ENCODE results near the gene ST7.

DNA sequence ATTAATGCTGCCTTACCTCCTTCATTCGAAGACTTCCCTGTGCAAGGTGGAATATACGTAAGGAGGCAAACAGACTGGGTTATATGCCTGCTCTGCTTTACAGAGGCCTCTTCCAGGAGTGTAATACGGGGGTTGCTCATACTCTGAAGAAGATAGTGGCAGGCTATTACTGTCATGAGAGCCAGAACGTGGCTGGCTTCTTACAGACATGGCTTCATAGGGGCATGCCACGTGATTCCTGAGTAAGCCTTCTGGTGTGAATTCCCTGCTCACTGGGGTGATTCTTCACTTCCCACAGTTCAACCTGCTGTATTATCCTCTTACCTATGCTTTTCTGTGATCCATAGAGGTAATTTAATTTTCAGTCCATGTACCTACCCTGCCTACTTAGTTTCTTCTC, 141.8 kb downstream of the ST7 start:
- TF ChIP-seq, protein P1, sequence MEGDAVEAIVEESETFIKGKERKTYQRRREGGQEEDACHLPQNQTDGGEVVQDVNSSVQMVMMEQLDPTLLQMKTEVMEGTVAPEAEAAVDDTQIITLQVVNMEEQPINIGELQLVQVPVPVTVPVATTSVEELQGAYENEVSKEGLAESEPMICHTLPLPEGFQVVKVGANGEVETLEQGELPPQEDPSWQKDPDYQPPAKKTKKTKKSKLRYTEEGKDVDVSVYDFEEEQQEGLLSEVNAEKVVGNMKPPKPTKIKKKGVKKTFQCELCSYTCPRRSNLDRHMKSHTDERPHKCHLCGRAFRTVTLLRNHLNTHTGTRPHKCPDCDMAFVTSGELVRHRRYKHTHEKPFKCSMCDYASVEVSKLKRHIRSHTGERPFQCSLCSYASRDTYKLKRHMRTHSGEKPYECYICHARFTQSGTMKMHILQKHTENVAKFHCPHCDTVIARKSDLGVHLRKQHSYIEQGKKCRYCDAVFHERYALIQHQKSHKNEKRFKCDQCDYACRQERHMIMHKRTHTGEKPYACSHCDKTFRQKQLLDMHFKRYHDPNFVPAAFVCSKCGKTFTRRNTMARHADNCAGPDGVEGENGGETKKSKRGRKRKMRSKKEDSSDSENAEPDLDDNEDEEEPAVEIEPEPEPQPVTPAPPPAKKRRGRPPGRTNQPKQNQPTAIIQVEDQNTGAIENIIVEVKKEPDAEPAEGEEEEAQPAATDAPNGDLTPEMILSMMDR (IDR thresholded peaks at IDR 0.05; ENCODE audit: poor library complexity, severe bottlenecking): no peak
- TF ChIP-seq TAF1 (IDR thresholded peaks at IDR 0.05; ENCODE audit: low read depth): no peak
- TF ChIP-seq EP300 (conservative IDR thresholded peaks at IDR 0.05; ENCODE audit: poor library complexity, severe bottlenecking): no peak
